ENCODE measurements around the gene CSF1R.

DNA sequence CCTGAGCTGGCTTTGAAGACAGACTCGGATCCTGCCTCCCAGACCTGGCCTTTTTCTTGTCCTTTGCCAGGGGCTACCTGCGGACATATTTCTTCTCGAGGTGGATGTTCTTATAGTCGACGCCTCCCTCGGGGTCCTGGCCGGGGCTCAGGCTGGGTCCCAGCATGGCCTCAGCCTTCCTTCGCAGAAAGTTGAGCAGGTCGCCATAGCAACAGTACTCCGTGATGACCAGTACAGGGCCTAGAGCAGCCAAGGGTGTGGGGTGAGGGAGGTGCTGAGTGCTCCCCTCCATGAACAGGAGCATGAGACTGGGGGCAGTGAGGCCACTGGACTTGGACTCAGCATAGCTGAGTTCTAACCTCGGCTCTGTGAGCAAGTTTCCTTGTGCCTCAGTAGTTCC, 26.7 kb downstream of the CSF1R start:
- no peak for TF ChIP-seq CEBPB (IDR thresholded peaks at IDR 0.05; ENCODE audit: low read depth, low read length)
- TF ChIP-seq, protein P1, sequence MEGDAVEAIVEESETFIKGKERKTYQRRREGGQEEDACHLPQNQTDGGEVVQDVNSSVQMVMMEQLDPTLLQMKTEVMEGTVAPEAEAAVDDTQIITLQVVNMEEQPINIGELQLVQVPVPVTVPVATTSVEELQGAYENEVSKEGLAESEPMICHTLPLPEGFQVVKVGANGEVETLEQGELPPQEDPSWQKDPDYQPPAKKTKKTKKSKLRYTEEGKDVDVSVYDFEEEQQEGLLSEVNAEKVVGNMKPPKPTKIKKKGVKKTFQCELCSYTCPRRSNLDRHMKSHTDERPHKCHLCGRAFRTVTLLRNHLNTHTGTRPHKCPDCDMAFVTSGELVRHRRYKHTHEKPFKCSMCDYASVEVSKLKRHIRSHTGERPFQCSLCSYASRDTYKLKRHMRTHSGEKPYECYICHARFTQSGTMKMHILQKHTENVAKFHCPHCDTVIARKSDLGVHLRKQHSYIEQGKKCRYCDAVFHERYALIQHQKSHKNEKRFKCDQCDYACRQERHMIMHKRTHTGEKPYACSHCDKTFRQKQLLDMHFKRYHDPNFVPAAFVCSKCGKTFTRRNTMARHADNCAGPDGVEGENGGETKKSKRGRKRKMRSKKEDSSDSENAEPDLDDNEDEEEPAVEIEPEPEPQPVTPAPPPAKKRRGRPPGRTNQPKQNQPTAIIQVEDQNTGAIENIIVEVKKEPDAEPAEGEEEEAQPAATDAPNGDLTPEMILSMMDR (conservative IDR thresholded peaks at IDR 0.05; ENCODE audit: low read depth, low read length): no peak
- no peak for TF ChIP-seq NFE2L2 (IDR thresholded peaks at IDR 0.05; ENCODE audit: low read depth, low read length)
- TF ChIP-seq POLR2A (IDR thresholded peaks at IDR 0.05; ENCODE audit: low read depth, low read length): no peak
